ENCODE data around the gene SENP6. TPM values are rescaled to one million over a fixed set of nuclear protein-coding genes. Genes with fewer than 3 reads are reported as not detected.

Gene SENP6
- total RNA-seq, 1 experiment from 2014 or later: 116 TPM

DNA sequence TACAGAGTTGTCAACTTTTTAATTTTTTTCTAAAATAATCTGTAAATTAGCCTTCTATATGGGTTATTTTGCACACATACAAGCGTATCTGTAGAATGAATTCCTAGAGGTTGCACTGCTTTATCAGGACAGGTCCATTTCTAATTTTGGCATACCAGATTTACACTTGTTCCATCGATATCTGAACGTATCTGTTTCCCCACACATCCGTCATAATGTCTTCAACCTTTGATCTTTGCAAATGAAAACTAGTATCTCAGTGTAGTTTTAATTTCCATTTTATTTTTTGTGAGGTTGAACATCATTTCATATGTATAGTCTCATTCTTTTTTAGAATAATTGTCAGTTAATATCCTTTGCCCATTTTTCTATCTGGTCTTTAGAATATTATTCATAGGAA lies 22.7 kb downstream of the SENP6 start:
- no peak overlapping the region for H3K27ac ChIP-seq (ENCODE audit: insufficient read length, low read depth, low read length)
- no peak overlapping the region for H2BK120ac ChIP-seq (ENCODE audit: low read depth, low read length, poor library complexity, severe bottlenecking)
- no peak overlapping the region for H2BK20ac ChIP-seq (ENCODE audit: low read depth, low read length, poor library complexity, severe bottlenecking)
- no peak overlapping the region for H3K27ac Mint-ChIP-seq
- no peak overlapping the region for H2BK5ac ChIP-seq (ENCODE audit: insufficient read length, low read length)
- H3K14ac ChIP-seq (ENCODE audit: insufficient read depth, low read length): no peak overlapping the region
- H3K79me1 ChIP-seq (ENCODE audit: insufficient read depth, low read depth, low read length, poor library complexity, severe bottlenecking): peaks cover 5% of the 10 kb centered on the region
- no peak overlapping the region for H3K4me2 ChIP-seq (ENCODE audit: insufficient read depth, insufficient read length, low read length)
- no peaks in the 10 kb centered on the region for H3K23me2 ChIP-seq (ENCODE audit: insufficient read length, low read depth, low read length, poor library complexity, severe bottlenecking)
- no peak overlapping the region for H3T11ph ChIP-seq (ENCODE audit: low read length)
- TF ChIP-seq, protein P1, sequence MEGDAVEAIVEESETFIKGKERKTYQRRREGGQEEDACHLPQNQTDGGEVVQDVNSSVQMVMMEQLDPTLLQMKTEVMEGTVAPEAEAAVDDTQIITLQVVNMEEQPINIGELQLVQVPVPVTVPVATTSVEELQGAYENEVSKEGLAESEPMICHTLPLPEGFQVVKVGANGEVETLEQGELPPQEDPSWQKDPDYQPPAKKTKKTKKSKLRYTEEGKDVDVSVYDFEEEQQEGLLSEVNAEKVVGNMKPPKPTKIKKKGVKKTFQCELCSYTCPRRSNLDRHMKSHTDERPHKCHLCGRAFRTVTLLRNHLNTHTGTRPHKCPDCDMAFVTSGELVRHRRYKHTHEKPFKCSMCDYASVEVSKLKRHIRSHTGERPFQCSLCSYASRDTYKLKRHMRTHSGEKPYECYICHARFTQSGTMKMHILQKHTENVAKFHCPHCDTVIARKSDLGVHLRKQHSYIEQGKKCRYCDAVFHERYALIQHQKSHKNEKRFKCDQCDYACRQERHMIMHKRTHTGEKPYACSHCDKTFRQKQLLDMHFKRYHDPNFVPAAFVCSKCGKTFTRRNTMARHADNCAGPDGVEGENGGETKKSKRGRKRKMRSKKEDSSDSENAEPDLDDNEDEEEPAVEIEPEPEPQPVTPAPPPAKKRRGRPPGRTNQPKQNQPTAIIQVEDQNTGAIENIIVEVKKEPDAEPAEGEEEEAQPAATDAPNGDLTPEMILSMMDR (conservative IDR thresholded peaks at IDR 0.05): no peak
- no peaks in the 10 kb centered on the region for H3K27me3 ChIP-seq (ENCODE audit: insufficient read depth, low read length)
- no peak overlapping the region for H4K91ac ChIP-seq (ENCODE audit: insufficient read length, low read depth, low read length)
- no peak overlapping the region for H3K4ac ChIP-seq (ENCODE audit: low read depth, low read length)
- no peak overlapping the region for H3K4me3 Mint-ChIP-seq
- no CpG with 5 or more reads among the region's 4 CpGs for WGBS (ENCODE audit: extremely low coverage, insufficient read length, low lambda C conversion rate)
- peaks cover 4% of the 10 kb centered on the region in 2 experiments; a peak in 2 of 4 replicates for H3K4me1 Mint-ChIP-seq
- no peak overlapping the region for H2BK15ac ChIP-seq (ENCODE audit: low read depth, low read length)
- H3K18ac ChIP-seq (ENCODE audit: insufficient read length, low read depth, low read length): no peak overlapping the region
- H2AK5ac ChIP-seq (ENCODE audit: insufficient read length, low read length): no peak overlapping the region
- no peak overlapping the region for H2BK12ac ChIP-seq (ENCODE audit: insufficient read length, low read depth, low read length)
- H3K9ac ChIP-seq (ENCODE audit: extremely low read depth, insufficient read length, low read length): no peak overlapping the region
- no peak overlapping the region for H3K23ac ChIP-seq (ENCODE audit: insufficient read length, low read depth, low read length)
- no peak overlapping the region for H4K8ac ChIP-seq (replicated peaks; ENCODE audit: insufficient read length, low read depth, low read length)
- no peak overlapping the region for H3K56ac ChIP-seq (ENCODE audit: insufficient read length, low read depth, low read length)
- no peaks in the 10 kb centered on the region for H3K9me3 Mint-ChIP-seq
- H3K27me3 Mint-ChIP-seq (ENCODE audit: low read depth): no peaks in the 10 kb centered on the region
- H3K79me2 ChIP-seq (ENCODE audit: insufficient read depth, low read length): peaks cover 11% of the 10 kb centered on the region; the same call in 1 of the 2 replicates
- no peak for DNase-seq
- H3K9me3 ChIP-seq (ENCODE audit: control insufficient read depth, low read depth, low read length): no peaks in the 10 kb centered on the region
- no peaks in the 10 kb centered on the region for H4K20me1 ChIP-seq (ENCODE audit: control insufficient read depth, insufficient read depth, insufficient read length)
- H2AFZ ChIP-seq (ENCODE audit: low read length): no peak overlapping the region
- no peak overlapping the region for H4K5ac ChIP-seq (ENCODE audit: insufficient read length, low read depth, low read length)
- H3K4me1 ChIP-seq (ENCODE audit: insufficient read depth, low read length): no peaks in the 10 kb centered on the region
- H3K36me3 Mint-ChIP-seq (ENCODE audit: insufficient read depth in 1 of 3, low read depth in 3 of 3): peaks cover 3 to 46% (median 46%) of the 10 kb centered on the region in 3 experiments

Data from H9 (cell line).